Immature natural killer cell (primary cell): ENCODE data around the gene CDC34. TPM values are rescaled to one million over a fixed set of nuclear protein-coding genes. Genes with fewer than 3 reads are reported as not detected.

Source experiments
- DNase-seq, 3 donors: peaks; one replicate each; pipeline ENCODE4 v3.0.0; 2022; ENCODE audit warnings: mixed read lengths in 1 of 3
- H3K27ac Mint-ChIP-seq, 6 donors: one replicate each; pipeline ENCODE4 v1.8.0; 2020; ENCODE audit warnings: mixed read lengths in 6 of 6, mild to moderate bottlenecking in 5 of 6, inconsistent platforms in 4 of 6, moderate library complexity in 3 of 6
- H3K27me3 Mint-ChIP-seq, 3 donors: one replicate each; pipeline ENCODE4 v1.8.0; 2020 to 2021; ENCODE audit warnings: low read depth in 3 of 3, mild to moderate bottlenecking in 3 of 3, mixed read lengths in 3 of 3, moderate library complexity in 3 of 3, inconsistent platforms in 1 of 3
- H3K36me3 Mint-ChIP-seq, 3 donors: one replicate each; pipeline ENCODE4 v1.8.0; 2020; ENCODE audit warnings: mixed read lengths in 3 of 3, inconsistent platforms in 2 of 3, mild to moderate bottlenecking in 2 of 3
- H3K4me1 Mint-ChIP-seq, 2 donors: one replicate each; pipeline ENCODE4 v1.8.0; 2020; ENCODE audit warnings: inconsistent platforms in 2 of 2, mild to moderate bottlenecking in 2 of 2, mixed read lengths in 2 of 2, moderate library complexity in 1 of 2
- H3K4me3 Mint-ChIP-seq, 5 donors: one replicate each; pipeline ENCODE4 v1.8.0; 2020; ENCODE audit warnings: mild to moderate bottlenecking in 5 of 5, mixed read lengths in 5 of 5, inconsistent platforms in 3 of 5, moderate library complexity in 3 of 5
- H3K9me3 Mint-ChIP-seq, 6 donors: one replicate each; pipeline ENCODE4 v1.8.0; 2020; ENCODE audit warnings: mild to moderate bottlenecking in 6 of 6, mixed read lengths in 6 of 6, inconsistent platforms in 4 of 6, moderate library complexity in 3 of 6
- polyA plus RNA-seq, 3 donors: library from polyadenylated mRNA; unstranded; fragments of 300-500 nt; fragmentation: Illumina TruSeq; gene quantifications; one replicate each; pipeline ENCODE4 v1.2.3, GENCODE V29; 2021

CDC34 gene
- polyA plus RNA-seq, 3 donors from 2014 or later: 40.6 to 57.7 (median 48.5) TPM

DNA sequence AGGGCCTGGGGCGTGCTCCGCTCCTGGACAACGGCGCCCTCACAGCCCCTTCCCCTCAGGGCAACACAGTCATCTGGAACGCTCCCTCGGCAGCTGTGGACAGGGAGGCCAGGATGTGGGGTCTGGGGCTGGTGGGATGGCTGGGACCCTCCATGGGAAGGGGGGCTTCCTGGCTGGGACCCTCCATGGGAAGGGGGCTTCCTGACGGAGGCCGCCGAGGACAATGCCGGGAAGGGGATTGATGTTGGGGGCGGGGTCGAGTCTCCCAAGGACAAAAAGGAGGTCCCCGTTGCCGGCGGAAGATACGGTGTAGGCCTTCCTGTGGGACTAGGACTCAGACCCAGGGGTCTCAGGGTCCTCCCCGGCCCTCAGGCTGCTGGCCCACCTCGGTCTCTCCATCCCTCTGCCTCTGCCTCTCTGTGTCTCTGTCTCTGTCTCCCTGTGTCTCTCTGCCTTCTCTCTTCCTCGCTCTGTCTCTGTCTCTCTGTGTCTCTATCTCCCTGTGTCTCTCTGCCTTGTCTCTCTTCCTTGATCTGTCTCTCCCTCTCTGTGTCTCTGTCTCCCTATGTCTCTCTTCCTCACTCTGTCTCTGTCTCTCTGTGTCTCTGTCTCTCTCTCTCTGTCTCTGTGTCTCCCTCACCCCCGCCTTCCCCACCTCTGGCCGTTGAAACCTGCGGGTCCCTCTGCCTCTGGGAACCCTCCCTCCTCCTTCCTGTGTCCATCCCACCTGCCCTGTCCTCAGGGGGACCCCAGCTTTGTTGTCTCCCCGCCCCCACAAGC lies 38.0 kb upstream of the CDC34 start:
- Mint-ChIP-seq H3K27me3 (peaks cover 0 to 13% (median 11%) of the 10 kb centered on the region in 3 donors), H3K4me1 (peaks cover 0 to 12% of the 10 kb centered on the region in 2 donors), H3K36me3 (peaks cover 0 to 3% (median 0%) of the 10 kb centered on the region in 3 donors), H3K27ac (peak overlapping the region in 5 of 6 donors; percentile 32 to 79 (median 60)), H3K9me3 (peaks cover 0 to 1% (median 0%) of the 10 kb centered on the region in 6 donors), H3K4me3 (peak overlapping the region in 2 of 5 donors; percentile 1 to 12)
- DNase-seq: no peak

DNA sequence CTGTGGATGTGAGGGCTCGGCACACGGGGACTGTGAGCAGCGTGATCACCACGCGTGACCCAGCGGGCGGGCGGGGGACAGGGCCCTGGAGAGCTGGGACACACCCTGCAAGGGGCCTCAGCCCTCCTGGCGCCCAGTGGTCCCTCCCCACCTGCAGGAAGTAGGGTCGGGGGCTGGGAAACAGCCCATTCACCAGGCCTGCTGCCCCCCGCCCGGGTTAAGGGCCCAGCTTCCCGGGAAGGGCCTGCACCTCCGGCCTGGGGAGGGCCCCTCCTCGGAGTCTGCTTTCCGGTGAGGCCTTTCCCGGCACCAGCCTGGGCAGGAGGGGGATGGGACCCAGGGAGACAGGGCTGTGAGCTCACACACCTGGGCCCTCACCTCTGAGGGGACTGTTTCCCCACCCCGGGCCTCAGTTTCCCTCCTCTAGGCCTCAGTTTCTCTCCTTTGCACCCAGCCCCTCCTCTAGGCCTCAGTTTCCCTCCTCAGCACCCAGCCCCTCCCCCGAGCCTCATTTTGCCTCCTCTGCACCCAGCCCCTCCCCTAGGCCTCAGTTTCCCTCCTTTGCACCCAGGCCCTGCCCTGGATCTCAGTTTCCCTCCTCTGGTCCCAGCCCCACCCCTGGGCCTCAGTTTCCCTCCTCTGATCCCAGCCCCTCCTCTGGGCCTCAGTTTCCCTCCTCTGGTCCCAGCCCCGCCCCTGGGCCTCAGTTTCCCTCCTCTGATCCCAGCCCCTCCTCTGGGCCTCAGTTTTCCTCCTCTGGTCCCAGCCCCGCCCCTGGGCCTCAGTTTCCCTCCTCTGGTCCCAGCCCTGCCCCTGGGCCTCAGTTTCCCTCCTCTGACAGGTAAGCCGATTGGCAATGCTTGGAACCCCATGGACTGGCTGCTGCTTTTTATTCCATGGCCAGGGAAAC lies 37.1 kb upstream of the CDC34 start:
- peaks cover 0 to 3% (median 0%) of the 10 kb centered on the region in 3 donors for H3K36me3 Mint-ChIP-seq
- H3K4me1 Mint-ChIP-seq: peaks cover 0 to 15% of the 10 kb centered on the region in 2 donors
- DNase-seq: no peak
- H3K9me3 Mint-ChIP-seq: peaks cover 0 to 4% (median 0%) of the 10 kb centered on the region in 6 donors
- H3K27me3 Mint-ChIP-seq: peaks cover 3 to 16% (median 11%) of the 10 kb centered on the region in 3 donors
- H3K4me3 Mint-ChIP-seq: no peak overlapping the region
- H3K27ac Mint-ChIP-seq: no peak overlapping the region

DNA sequence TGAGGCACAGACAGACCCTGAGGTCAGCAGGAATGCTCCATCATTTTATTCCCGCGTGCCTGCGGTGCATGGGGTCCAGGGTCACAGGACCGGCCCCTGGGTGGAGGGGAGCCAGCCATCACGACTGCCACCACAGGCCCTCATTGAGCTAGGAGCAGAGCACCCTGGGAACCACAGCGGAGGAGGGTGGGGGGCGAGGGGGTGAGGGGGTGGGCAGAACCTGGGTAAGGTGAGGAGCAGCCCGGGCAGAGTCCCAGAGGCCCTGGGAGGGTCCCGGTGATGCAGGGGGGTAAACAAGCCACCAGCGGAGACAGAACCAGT lies 36.5 kb upstream of the CDC34 start:
- Mint-ChIP-seq H3K27me3 (peaks cover 3 to 18% (median 16%) of the 10 kb centered on the region in 3 donors), H3K27ac (no peak overlapping the region), H3K36me3 (peaks cover 0 to 3% (median 0%) of the 10 kb centered on the region in 3 donors), H3K4me1 (peaks cover 0 to 11% of the 10 kb centered on the region in 2 donors), H3K9me3 (peaks cover 0 to 5% (median 0%) of the 10 kb centered on the region in 6 donors), H3K4me3 (no peak overlapping the region)
- no peak for DNase-seq

DNA sequence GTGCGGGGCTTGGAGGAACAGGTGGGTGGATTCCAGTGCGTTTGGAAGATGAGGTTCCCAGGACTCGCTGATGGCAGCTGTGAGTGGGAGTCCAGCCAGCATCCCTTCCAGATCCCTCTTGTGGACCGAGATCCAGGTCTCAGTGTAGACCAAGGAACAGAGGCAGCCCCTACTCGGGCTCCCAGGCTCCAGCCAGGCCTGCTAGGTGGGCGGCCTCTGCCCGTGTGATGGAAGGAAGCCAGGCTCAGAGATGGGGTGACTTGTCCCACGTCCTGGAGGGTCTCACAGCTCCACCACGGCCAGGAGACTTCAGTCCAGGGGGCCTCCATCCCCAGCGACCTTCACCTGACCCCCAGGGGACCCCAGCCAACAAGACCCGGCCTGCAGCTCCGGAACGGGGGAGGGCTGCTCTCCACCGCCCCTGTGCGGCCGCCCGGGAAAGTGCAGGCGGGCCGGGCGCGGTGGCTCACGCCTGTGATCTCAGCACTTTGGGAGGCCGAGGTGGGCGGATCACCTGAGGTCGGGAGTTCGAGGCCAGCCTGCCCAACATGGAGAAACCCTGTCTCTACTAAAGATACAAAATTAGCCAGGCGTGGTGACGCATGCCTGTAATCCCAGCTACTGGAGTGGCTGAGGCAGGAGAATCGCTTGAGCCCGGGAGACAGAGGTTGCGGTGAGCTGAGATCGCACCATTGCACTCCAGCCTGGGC lies 36.0 kb upstream of the CDC34 start:
- Mint-ChIP-seq H3K4me1 (peaks cover 0 to 8% of the 10 kb centered on the region in 2 donors), H3K27ac (peak overlapping the region in 1 of 6 donors; percentile 67), H3K4me3 (no peak overlapping the region), H3K27me3 (peaks cover 3 to 18% (median 12%) of the 10 kb centered on the region in 3 donors), H3K9me3 (peaks cover 0 to 5% (median 0%) of the 10 kb centered on the region in 6 donors), H3K36me3 (peaks cover 0 to 3% (median 0%) of the 10 kb centered on the region in 3 donors)
- DNase-seq: peak; percentile 49 to 52 (median 49)

DNA sequence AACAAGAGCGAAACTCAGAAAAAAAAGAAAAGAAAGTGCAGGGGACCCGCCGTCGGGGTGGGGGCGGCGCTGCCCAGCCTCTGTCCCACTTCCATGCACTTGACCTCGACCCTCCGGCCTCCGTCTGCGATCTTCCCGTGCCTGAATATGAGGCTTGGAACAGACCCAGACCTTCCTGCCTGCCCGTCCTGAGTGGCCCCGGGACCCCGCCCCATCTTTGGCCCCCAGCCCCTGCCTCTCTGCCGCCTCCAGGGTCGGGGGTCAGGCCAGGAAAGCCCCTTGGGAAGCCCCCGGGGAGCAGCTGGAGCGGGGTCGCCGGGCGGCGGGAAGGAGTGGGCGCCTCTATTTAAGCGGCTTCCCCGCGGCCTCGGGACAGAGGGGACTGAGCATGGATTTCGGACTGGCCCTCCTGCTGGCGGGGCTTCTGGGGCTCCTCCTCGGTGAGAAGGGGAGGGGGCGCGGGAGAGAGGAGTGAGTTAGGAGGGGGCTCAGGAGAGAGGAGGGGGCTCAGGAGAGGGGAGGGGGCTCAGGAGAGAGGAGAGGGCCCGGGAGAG lies 35.4 kb upstream of the CDC34 start, which contains the start of gene MADCAM1:
TSS of gene MADCAM1 (plus strand) at position 375 of the 554 bp plus-strand sequence. CDS start at position 389, 14 bp downstream.
- Mint-ChIP-seq H3K27ac (peak within 1 kb of the TSS in 1 of 6 donors; percentile 67), H3K9me3 (peaks cover 0 to 5% (median 0%) of the 10 kb centered on the region in 6 donors), H3K4me1 (peaks cover 0 to 8% of the 10 kb centered on the region in 2 donors), H3K36me3 (peaks cover 0 to 3% (median 0%) of the 10 kb centered on the region in 3 donors), H3K27me3 (peaks cover 3 to 18% (median 12%) of the 10 kb centered on the region in 3 donors), H3K4me3 (no peak within 1 kb of the TSS)
- DNase-seq: no peak

DNA sequence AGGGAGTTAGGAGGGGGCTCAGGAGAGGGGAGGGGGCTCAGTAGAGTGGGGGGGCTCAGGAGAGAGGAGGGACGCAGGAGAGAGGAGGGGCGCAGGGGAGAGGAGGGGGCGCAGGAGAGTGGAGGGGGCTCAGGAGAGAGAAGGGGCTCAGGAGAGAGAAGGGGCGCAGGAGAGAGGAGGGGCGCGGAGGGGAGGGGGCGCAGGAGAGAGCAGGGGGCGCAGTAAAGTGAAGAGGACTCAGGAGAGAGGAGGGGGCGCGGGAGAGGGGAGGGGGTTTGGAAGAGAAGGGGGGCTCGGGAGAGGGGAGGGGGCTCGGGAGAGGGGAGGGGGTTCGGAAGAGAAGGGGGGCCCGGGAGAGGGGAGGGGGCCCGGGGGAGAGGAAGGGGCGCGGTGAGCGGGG lies 34.6 kb upstream of the CDC34 start:
- Mint-ChIP-seq H3K36me3 (peaks cover 0 to 3% (median 0%) of the 10 kb centered on the region in 3 donors), H3K27me3 (peaks cover 3 to 18% (median 12%) of the 10 kb centered on the region in 3 donors), H3K27ac (no peak overlapping the region), H3K4me1 (peaks cover 0 to 8% of the 10 kb centered on the region in 2 donors), H3K4me3 (no peak overlapping the region), H3K9me3 (peaks cover 0 to 5% (median 0%) of the 10 kb centered on the region in 6 donors)
- no peak for DNase-seq

DNA sequence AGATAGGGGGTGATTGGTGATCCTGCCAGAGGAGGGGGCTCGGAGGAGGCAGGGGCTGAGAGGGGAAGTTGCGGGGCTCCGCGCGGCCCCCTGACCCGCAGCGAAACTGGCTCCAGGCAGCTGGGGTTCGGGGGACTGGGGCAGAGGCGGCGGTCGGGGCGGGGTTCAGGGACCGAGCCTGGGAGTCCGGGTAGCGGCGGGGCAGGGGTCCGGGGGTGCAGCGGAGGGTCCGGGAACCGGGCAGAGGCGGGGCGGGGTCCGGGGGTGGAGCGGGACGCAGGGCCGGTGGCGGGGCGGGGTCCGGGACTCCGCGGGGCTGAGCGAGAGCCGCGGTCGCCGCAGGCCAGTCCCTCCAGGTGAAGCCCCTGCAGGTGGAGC lies 34.1 kb upstream of the CDC34 start:
- no peak for DNase-seq
- H3K36me3 Mint-ChIP-seq: peaks cover 0 to 3% (median 0%) of the 10 kb centered on the region in 3 donors
- H3K4me3 Mint-ChIP-seq: no peak overlapping the region

DNA sequence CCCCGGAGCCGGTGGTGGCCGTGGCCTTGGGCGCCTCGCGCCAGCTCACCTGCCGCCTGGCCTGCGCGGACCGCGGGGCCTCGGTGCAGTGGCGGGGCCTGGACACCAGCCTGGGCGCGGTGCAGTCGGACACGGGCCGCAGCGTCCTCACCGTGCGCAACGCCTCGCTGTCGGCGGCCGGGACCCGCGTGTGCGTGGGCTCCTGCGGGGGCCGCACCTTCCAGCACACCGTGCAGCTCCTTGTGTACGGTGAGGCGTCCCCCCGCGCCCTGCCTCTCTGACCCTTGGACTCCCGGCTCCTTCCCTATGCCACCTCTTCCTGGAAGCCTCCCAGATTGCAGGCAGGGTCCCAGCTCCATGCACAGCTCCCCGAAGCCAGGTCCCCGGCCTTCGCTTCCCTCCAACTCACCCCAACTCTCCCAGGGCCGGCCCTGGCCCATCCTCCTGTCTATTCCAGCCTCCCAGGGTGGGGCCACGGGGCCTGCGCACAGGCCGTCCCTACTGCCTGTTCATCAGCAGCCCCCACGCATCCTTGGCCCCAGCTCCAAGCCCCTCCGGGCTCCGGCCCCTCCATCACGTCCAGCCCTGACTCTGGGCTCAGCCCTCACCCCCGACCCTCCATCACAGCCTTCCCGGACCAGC lies 33.6 kb upstream of the CDC34 start:
- Mint-ChIP-seq H3K4me1 (peaks cover 0 to 6% of the 10 kb centered on the region in 2 donors), H3K27ac (no peak overlapping the region), H3K4me3 (no peak overlapping the region), H3K27me3 (peaks cover 3 to 15% (median 9%) of the 10 kb centered on the region in 3 donors), H3K9me3 (peaks cover 0 to 5% (median 0%) of the 10 kb centered on the region in 6 donors), H3K36me3 (peaks cover 0 to 3% (median 0%) of the 10 kb centered on the region in 3 donors)
- DNase-seq: no peak

More for the DNA sequence above, 34.1 kb upstream of the CDC34 start:
- peaks cover 0 to 5% (median 0%) of the 10 kb centered on the region in 6 donors for H3K9me3 Mint-ChIP-seq
- H3K27me3 Mint-ChIP-seq: peaks cover 3 to 18% (median 12%) of the 10 kb centered on the region in 3 donors
- H3K4me1 Mint-ChIP-seq: peaks cover 0 to 8% of the 10 kb centered on the region in 2 donors
- no peak overlapping the region for H3K27ac Mint-ChIP-seq

DNA sequence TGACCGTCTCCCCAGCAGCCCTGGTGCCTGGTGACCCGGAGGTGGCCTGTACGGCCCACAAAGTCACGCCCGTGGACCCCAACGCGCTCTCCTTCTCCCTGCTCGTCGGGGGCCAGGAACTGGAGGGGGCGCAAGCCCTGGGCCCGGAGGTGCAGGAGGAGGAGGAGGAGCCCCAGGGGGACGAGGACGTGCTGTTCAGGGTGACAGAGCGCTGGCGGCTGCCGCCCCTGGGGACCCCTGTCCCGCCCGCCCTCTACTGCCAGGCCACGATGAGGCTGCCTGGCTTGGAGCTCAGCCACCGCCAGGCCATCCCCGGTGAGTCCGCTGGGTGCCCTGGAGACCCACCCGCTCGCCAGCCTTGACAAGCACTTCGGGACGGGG lies 33.1 kb upstream of the CDC34 start:
- Mint-ChIP-seq H3K27ac (no peak overlapping the region), H3K27me3 (peaks cover 3 to 14% (median 9%) of the 10 kb centered on the region in 3 donors), H3K4me3 (no peak overlapping the region), H3K4me1 (peaks cover 0 to 5% of the 10 kb centered on the region in 2 donors), H3K9me3 (peaks cover 0 to 5% (median 0%) of the 10 kb centered on the region in 6 donors), H3K36me3 (peaks cover 0 to 3% (median 0%) of the 10 kb centered on the region in 3 donors)
- no peak for DNase-seq

DNA sequence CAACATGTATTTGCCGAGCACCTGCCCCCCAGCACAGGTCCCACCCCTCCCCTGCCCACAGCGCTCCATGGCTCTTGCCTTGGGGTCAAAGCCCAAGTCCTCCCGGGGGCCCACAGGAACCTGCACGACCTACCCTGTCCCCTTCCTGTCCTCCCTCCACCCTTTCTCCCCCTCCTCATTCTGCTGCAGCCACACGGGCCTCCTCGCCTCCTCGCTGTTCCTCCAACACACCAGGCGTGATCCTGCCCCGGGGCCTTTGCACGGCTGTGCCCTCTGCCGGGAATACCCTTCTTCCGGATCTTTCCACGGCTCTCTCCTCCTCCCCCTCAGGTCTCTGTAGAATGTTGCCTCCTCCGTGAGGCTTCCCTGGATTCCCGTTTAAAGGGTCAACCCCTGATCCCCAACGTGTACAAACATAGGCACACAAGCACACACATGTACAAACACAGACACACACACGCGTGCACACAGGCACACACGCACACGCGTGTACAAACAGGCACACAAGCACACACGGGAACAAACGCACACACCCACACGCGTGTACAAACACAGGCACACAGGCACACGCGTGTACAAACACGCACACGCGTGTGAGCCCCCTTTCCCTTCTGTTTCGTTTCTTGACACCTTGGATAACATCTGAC lies 32.5 kb upstream of the CDC34 start:
- H3K4me1 Mint-ChIP-seq: peaks cover 0 to 3% of the 10 kb centered on the region in 2 donors
- no peak for DNase-seq
- H3K9me3 Mint-ChIP-seq: peaks cover 0 to 5% (median 0%) of the 10 kb centered on the region in 6 donors
- H3K27me3 Mint-ChIP-seq: peaks cover 3 to 11% (median 9%) of the 10 kb centered on the region in 3 donors
- peak overlapping the region in 1 of 6 donors; percentile 53 for H3K27ac Mint-ChIP-seq
- H3K4me3 Mint-ChIP-seq: no peak overlapping the region
- no peaks in the 10 kb centered on the region for H3K36me3 Mint-ChIP-seq

DNA sequence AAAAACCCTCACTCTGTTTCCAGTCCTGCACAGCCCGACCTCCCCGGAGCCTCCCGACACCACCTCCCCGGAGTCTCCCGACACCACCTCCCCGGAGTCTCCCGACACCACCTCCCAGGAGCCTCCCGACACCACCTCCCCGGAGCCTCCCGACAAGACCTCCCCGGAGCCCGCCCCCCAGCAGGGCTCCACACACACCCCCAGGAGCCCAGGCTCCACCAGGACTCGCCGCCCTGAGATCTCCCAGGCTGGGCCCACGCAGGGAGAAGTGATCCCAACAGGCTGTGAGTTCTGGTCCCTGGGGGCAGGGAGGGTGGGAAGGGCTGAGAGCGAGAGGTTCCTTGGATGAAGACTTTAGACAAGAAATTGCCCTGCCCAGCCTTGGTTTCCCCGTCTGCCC lies 29.9 kb upstream of the CDC34 start:
- Mint-ChIP-seq H3K27ac (no peak overlapping the region), H3K9me3 (peaks cover 0 to 4% (median 0%) of the 10 kb centered on the region in 6 donors), H3K27me3 (peaks cover 7 to 14% (median 11%) of the 10 kb centered on the region in 3 donors), H3K4me3 (no peak overlapping the region), H3K36me3 (no peaks in the 10 kb centered on the region), H3K4me1 (peaks cover 14 to 17% of the 10 kb centered on the region in 2 donors)
- no peak for DNase-seq

DNA sequence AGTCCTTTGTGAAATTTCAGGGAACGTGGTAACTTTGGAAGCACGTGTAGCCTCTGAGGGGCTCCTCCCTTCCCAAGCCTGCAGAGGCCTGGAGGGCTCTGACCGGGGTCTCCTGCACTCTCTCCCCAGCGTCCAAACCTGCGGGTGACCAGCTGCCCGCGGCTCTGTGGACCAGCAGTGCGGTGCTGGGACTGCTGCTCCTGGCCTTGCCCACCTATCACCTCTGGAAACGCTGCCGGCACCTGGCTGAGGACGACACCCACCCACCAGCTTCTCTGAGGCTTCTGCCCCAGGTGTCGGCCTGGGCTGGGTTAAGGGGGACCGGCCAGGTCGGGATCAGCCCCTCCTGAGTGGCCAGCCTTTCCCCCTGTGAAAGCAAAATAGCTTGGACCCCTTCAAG lies 26.9 kb upstream of the CDC34 start:
- Mint-ChIP-seq H3K4me1 (peaks cover 31 to 34% of the 10 kb centered on the region in 2 donors), H3K36me3 (no peaks in the 10 kb centered on the region), H3K27ac (peak overlapping the region in 1 of 6 donors; percentile 78), H3K27me3 (peaks cover 8 to 18% (median 9%) of the 10 kb centered on the region in 3 donors), H3K9me3 (no peaks in the 10 kb centered on the region), H3K4me3 (no peak overlapping the region)
- DNase-seq: no peak
